Anterior cingulate cortex (tissue), 58 donors: ENCODE data around the gene HNRNPM.

Experiments used
- DNase-seq, 58 donors: peaks; one replicate each; lab custom pipeline; 2025; lab: John Stamatoyannopoulos, UW

HNRNPM gene

GRCh38 chr19:8504919-8505318 lies 60.1 kb downstream of the HNRNPM start:
- no peak for DNase-seq

GRCh38 chr19:8505680-8506401 lies 61.1 kb downstream of the HNRNPM start:
- DNase-seq, result peak in 56 of 58 donors; percentile 19 to 81 (median 68)

DNA sequence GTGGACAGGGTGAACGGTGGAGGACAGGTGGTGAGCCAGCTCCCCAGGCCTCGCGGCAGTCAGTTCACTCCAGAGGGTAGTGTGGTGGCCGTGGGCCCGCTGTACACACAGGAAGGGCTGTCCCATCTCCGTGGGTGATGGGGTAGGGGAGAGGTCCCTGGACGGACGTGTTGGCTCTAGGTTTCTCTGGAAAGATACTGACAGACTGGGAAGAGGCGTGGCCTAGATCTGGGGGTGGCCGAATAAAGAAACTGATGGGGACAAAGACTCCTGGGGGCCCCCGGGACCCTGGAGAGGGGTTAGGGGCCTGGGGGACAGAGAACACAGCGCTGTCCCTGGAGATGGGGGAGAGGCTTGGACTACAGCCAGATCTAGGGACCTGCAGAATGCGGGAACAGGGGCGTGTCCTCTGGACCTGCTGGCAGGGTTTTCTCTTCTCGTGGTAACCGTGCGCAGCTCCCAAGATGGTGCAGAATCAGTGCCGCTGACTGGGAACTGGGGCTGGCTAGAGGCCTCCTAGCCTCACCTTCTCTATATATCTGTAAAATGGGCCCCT lies 61.7 kb downstream of the HNRNPM start:
- peak in 1 of 58 donors; percentile 37 for DNase-seq

DNA sequence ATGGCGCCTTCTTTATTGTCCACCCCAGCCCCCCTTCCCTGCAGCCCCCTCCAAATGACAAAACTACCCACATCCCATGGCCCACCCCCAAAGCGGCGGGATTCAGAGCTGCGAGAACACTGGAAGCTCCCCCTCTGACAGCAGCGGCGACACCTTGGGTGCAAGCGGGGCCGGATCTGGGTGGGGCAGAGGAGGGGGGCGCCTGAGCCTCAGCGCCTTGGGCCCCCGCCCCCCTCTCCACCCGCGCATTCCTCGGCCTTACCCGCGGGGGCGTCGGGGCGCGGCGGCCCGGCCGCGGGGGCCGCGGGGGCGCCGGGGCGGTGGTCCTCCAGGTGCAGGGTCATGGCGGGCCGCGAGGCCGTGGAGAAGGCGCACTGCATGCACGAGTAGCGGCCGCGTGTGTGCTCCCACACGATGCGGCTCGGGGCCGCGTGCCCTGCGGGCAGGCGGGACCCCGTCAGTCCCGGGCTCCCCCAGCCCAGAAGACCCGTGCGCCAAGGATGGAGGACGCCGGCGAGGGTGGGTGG lies 65.9 kb downstream of the HNRNPM start:
- no peak for DNase-seq

DNA sequence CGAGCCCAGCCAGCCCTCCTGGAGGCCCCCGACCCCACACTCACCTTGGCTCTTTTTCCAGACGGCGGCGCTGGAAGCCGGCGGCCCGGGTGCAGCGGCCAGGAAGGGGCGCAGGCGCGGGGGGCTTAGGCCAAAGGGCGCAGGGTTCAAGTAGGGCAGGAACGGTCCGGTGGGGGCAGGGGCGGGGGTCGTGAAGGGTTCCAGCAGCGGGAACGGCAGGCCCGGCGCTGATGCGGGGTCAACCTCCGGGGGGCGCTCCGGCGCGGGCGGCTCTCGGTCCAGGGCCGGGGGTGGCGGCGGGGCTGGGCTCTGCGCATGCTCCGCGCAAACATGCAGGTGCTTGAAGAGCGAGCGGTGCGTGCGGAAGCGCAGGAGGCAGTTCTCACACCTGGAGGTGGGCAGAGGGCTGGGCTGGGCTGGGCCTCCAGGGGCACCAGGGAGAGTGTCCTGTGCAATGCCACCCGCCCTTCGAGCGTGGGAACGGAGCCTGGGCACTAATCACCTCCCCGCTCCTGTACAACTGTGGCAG lies 66.9 kb downstream of the HNRNPM start:
- DNase-seq, result no peak

DNA sequence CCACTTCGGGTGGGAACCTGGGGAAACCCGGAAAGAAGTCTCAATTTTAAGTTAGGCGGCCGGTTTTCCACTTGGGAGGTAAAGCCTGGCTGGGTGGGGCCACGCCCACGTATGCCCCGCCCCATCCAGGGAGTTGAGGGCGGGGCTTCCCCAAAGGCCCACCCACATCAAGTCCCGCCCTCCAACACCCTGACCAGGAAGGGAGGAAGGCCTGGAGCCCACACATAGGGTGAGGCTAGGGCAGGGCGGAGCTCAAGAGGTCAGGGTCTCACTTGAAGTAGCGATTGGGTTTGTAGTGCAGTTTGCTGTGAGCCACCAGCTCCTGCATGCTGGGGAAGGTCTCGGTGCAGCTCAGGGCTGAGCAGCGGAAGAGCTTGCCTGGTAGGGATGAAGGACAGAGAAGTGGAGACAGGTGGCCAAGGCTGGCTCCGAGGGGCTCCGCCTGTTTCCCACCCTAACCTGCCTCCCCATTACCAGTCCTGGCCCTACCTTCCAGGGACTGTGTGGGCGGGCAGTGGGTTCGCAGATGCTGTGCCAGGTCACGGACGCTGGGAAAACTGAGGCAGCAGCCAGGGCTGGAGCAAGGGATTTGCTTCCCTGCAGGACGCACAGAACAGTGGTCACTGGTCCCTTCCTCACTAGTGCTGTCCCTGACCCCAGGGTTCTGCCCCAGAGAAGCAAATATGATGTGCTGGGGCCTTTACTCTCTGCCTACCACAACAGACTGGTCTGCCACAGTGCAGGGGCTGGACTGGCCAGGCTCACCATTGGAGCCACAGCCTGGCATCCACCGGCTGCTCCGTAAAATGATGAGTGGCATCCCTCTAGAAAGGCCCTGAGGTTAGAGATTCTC lies 67.6 kb downstream of the HNRNPM start:
- DNase-seq, result no peak

- peak in 3 of 58 donors; percentile 11 to 44 (median 14) for DNase-seq
These were observed 68.4 kb downstream of the HNRNPM start for GRCh38 chr19:8513036-8513686.

DNA sequence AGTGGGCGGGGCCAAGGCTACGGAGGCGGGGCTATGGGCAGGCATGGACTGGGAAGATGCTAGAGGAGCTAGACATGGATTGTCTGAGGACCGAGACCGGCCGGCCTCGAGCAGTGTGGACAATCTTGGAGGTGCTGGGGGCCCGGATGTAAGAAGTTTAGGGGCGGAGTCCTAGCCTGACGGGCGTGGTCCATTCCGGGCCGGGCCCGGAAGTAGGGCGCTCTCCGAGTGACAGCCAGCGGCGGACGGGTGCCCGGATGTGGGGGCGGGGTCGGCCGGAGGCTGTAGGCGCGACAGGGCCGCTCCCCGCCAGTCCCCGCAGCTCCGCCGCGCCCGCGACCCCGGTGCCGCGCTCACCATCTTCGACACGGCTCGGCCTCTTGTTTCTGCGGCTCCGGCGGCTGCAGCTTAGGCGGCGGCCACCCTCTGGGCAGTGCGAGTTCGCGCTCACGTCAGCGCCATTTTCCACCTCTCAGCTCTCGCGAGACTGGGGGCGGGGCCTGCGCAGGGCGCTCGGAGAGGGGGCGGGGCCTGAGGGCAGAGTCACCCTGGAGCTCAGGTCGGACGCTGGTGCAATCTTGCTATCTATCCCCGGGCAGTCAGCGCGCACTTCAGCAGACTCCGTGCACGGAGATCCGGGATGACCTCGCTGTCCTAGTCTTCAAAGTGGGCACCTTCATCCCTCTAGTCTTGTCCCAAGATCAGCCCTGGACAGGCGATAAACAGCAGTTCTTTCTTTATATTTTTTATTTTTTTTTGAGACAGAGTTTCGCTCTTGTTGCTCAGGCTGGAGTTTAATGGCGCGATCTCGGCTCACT lies 69.1 kb downstream of the HNRNPM start, which contains the start of gene ZNF414:
ZNF414 (minus strand) TSS at position 481 of the 818 bp plus-strand sequence; CDS start at position 360, 121 bp downstream.
- DNase-seq, result peak; percentile 75 to 99 (median 93)

GRCh38 chr19:8514505-8515009 lies 69.8 kb downstream of the HNRNPM start:
- peak in 1 of 58 donors; percentile 20 for DNase-seq

DNA sequence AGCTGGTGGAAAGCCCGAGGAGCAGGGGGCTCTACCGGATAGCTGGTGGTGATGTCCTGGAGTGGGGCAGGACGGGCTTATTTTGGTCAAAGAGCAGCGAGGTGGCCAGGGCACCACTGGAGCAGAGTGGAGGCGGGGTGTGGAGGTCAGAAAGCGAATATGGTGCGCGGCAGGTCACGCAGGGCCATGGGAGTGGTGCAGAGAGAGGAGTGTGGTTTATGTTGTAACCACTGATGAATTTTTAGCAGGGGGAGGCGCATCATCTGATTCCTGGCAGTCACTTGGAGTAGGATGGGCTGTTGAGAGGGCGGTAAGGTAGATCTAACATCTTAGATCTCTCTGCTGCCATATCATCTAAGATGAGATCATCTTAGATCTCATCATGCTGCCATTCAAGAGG lies 70.5 kb downstream of the HNRNPM start:
- no peak for DNase-seq

- DNase-seq, result no peak
These were observed 73.0 kb downstream of the HNRNPM start for GRCh38 chr19:8517551-8518442.

GRCh38 chr19:8518536-8518935 lies 73.8 kb downstream of the HNRNPM start:
- no peak for DNase-seq

- no peak for DNase-seq
These were observed 74.6 kb downstream of the HNRNPM start for GRCh38 chr19:8519388-8519787.

GRCh38 chr19:8525401-8525684 lies 80.6 kb downstream of the HNRNPM start:
- no peak for DNase-seq

DNA sequence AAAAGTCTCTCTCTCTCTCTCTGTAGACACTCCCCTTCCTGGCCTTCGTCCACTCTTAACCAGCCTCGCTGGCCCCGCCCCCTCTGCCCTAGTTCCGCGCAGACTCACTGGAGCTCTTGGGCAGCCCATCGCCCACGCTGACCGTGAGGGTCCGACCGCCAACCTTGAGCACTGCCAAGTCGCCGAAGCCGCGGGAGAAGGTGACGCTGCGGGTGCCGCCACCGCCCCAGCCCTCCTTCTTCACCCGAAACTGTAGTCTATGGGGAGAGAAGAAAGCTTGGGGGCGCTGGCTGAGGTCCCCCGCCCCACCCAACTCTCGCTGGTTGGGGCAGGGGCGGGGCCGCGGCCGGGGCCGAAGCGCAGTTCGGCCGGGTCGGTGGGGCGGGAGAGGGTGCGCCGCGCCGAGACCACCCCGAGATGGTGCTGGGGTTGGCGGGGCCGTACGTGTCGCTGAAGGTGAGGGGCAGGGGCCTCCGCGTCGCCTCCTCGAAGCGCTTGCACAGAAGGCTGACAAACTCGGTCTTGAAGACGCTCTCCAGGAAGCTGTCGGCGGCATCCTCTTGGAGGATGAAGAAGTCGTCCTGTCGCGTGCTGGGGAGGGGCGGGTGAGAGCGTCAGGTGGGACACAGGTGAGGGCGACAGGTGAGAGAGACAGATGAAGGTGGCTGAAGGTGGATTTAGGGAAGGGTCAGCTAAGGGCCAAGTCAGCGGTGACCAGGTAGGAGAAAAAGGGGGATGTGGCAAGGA lies 81.7 kb downstream of the HNRNPM start:
- DNase-seq, result peak in 57 of 58 donors; percentile 16 to 90 (median 76)

DNA sequence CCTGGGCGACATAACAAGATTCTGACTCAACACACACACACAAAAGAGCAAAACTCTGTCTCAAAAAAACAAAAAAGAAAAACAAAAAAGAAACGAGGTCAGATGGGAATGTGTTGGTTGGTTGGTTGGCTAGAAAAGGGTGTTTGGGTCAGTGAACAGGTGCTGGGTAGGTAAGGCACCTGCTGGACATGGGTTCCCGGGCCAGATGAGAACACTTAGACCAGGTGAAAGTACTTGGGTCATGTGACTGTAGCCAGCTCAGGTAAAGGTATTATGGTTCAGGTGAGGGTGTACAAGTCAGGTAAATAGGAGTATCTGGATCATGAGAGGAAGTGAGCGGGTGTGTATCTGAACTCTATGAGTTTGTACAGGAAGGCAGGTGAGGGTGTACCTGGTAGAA lies 83.7 kb downstream of the HNRNPM start:
- no peak for DNase-seq

DNA sequence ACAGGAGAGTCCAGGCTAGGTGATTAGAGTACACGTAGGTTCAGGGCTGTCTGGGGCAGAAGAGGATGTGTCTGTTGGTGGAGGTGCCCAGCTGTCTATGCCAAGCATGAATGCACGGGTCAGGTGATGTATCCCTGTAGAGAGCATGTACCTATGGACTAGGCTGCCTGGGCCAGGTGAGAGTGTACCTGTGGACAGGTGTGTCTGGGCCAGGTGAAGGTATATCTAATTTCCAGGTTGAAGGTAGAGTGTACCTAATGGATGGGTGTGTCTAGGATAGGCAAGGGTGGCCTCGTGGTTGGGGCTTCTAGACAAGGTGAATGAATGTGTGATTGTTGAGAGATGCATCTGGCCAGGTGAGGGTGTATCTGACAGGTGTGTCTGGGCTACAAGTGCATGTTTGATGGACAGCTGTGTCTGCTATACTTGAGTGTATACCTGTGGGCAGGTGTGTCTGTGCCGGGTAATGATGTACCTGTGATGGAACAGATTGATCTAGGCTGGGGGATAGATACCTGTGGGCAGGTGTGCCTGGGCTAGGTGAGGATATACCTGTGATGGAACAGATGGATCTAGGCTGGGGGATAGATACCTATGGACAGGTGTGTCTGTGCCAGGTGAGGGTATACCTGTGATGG lies 84.7 kb downstream of the HNRNPM start:
- DNase-seq, result no peak
